ENCODE results near the gene UQCRQ.
"Not testable (repeated sequence)": the region's sequence is repeated elsewhere in the genome, so short reads cannot be mapped to it uniquely, and the experiment has no call there.

The UQCRQ gene

DNA sequence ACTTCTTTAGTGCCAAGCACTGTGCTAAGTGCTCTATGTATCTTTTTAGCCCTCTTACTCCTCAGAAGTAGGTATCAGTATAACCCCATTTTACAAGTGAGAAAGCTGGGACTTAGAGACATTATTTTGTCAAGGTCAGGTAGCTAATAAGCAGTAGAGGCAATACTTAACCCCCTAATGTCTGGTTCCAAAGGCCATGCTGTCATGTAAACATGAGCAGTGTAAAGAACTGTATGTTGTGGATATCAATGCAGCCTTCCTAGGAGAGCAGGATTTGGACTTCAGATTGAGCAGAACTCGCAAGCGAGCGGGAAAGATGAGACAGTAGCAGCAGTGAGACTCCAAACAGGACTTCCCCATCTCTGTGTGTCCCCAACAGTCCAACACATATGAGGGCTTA is 32.4 kb upstream of the UQCRQ start:
- DNase-seq, result no peak

- DNase-seq, result no peak
These were observed 29.6 kb upstream of the UQCRQ start for GRCh38 chr5:132836852-132837251.

DNA sequence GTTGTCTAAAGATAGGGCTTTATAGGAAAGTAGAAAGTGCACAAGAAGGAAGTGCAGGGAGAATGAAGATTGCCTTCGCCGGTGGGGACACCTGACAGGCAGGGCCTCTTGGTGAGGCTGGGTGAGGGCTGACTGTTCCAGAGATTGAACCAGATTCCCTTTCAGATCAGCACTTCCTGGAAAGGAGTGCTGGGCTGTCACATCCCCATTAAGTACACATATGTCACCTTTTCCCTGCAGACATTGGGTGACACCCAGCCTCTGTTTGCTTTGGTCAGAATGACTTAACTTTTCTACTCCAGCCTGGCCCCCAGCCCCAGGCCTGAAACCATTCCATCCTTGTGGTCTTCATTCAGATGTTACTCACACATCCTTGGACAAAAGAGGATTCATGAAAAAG is 28.6 kb upstream of the UQCRQ start:
- no peak for DNase-seq

DNA sequence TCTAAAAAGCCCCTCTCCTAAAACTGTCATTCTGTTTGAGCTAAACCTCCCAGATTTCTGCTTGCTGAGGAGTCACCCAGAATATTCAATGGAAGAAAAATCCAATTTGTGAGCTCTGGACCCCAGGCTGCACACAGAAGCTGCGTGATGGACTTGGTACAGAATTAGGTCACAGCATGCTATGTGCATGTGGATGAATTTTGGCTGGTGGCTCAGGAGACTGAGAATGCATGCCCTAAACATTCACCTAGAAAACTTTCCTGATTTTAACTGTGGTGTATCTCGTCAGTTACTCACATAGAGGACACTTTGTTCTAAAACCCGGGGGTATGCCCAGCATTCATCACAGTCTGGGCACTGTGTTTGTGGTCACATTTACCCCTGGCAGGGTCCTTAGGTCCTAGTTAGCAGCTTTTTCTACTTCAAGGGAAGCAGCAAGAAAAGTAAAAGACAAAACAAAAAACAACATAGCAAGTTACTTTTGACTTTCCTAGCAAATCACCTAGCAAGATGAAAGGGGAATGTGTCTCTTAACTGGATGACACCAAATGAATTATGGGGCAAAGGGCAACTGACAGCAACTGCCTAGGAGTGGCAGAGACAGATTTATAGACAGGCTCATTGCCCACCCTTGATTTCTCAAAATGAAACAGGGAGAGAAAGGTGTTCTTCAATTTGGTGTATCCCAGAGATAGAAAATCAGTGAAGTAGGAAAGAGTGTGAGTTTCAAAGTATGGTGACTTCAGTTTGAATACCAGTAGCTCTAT is 27.7 kb upstream of the UQCRQ start:
- no peak for DNase-seq

DNA sequence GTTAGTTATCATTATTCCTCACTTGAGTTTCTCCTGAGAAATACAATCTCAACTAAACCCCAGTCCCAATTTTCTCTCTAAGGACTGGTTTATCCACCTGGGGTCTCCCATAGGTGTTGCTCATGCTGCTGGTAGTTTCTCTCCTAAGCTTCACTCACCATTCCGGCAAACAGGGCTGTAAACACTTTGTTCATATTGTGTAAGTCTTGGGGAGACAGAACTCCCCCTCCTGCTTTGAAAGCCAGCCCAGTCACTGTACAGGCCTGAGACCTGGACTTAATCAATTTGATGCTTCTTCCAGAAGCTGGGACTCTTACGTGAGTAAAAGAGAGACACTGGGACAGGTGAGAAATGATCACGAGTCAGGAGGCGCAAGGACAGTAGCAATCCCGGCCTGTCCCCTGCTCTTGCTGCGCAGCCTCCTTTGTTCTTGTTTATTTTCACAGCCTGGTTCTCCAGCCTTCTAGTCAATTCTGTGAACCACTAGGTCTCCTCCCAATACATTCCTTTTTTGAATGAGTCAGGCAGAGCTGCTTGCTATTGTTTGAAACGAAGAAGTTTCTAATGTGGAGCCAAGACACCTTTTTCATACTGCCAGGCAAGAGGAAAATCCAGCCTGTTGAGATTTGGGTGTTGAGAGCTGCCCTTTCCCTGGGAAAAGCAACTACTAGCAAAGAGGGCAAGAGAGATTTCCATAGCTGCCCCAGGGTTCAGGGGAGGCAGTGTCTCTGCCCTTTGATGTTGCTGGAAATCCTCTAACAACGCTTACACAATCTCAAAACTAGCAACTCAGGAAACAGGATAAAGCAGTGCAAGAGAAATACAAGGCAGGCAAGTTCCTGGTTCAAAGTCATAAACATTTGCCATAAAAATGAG is 26.8 kb upstream of the UQCRQ start:
- no peak for DNase-seq

DNA sequence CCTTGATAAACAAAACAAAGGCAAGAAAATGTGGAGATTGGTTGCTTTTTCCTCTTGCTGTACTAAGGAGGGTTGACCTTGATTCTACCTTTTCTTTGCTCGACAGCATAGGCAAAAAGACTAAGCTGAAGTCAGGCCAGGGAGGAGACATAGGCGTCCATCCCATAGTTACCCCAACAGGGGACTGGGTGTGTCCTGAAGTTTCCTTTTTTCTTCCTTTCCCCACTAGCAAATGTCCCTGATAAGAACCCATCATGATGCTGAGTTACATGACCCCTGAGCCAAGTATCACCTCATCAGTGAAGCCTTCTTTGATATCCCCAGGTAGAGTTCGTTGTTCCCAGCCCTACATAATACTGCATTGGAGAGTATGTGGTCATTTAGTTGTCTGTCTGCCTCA is 26.1 kb upstream of the UQCRQ start:
- DNase-seq, result no peak

- DNase-seq, result no peak
These were observed 25.5 kb upstream of the UQCRQ start for GRCh38 chr5:132840896-132841295.

GRCh38 chr5:132841305-132841704 is 25.1 kb upstream of the UQCRQ start:
- peak in 1 of 2 donors; percentile 26 for DNase-seq

DNA sequence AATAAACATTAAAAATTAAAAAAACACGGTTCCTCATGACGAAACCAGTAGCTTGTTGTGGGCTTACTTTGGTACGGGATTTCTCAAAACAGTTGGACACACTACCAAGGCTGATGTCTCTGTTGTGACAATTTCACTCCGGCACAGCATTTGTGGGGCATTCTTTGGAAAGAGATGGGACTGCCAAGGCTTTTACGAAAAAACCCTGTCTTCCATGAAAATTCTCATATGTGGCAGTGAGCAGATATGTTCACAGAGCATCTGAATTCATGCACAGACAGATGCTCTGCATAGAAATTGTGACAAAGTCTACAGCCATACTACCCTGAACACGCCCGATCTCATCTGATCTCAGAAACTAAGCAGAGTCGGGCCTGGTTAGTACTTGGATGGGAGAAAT is 18.2 kb upstream of the UQCRQ start:
- no peak for DNase-seq

GRCh38 chr5:132849347-132849746 is 17.1 kb upstream of the UQCRQ start:
- no peak for DNase-seq

- DNase-seq, result no peak
These were observed 16.4 kb upstream of the UQCRQ start for GRCh38 chr5:132850066-132850465.

- DNase-seq, result no peak
These were observed 13.1 kb upstream of the UQCRQ start for GRCh38 chr5:132853323-132853722.

GRCh38 chr5:132853790-132854189 is 12.7 kb upstream of the UQCRQ start:
- no peak for DNase-seq

DNA sequence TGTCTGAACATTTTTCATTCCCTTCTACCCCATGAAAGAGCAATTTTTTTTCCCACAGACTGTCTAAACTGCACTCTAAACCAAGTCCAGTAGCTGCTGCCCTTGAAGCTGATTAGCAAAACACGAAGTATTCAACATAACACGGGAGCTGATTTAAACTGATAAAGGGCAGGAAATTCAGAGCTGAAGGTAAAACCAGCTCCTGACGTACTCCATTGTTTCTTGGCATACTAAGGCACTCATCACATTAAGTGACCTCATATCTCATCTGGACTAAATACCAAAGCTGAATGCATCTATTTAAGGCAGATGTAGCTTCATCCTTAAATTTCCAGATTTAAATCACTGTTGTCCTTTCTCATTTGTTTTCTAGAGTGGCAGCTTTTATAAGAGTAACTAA is 12.1 kb upstream of the UQCRQ start:
- DNase-seq, result no peak

GRCh38 chr5:132854992-132855391 is 11.4 kb upstream of the UQCRQ start:
- not testable (repeated sequence) for DNase-seq

GRCh38 chr5:132856011-132856410 is 10.4 kb upstream of the UQCRQ start:
- DNase-seq, result no peak

GRCh38 chr5:132859889-132860437 is 6.5 kb upstream of the UQCRQ start:
- DNase-seq, result no peak

DNA sequence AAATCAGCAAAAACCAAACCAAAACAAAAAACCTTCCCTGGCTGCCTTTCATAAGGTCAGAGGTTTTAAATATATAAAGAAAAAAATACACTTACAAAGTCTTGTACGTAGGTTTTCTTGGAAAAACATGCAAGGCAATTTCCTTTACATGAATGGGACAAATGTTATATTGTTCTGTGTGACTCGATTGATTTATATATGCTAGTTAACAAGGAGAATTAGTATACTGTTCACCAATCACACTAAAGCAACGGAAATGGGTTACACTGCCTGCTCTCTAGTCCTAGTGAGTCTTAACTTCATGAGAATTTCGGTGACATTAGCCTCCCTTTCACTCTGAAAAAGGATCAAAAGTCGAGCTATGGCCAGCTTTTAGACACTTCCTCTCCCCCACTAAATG is 5.7 kb upstream of the UQCRQ start:
- DNase-seq, result no peak

DNA sequence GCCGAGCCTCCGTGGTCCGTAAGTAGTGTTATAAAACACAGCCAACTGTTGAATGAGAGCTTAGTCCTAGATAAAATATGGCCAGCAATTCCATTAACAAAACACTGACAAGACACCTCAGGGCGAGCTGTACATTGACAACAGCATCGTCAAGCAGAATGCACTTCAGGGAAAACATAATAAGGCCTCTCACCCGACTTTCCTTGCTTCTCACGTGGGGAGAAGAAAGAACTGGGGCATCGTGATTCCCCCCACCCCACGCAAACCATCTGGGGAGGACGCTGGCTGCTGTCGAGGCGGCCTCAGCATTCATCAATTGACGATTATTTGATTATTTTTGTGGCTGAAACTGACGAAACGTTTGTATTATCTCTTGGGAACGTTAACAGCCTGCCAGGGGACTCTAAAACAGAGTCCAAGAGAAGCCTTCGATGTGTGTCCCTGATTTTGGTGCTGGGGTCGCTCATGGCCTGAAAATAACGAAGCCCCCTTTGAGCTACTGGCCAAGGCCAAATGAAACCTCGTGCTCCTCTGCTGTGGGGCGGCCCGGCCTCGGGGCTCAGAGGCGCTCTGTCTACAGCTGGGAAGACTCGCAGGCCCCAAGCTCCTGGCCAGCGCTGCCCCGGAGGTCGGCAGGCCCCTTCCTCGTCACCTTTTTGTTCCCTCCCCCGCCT is 637 bp upstream of the UQCRQ start:
- DNase-seq, result no peak

GRCh38 chr5:132867046-132867451 is 607 bp downstream of the UQCRQ start:
- no peak for DNase-seq

GRCh38 chr5:132868754-132869153 is 2.3 kb downstream of the UQCRQ start:
- DNase-seq, result no peak

DNA sequence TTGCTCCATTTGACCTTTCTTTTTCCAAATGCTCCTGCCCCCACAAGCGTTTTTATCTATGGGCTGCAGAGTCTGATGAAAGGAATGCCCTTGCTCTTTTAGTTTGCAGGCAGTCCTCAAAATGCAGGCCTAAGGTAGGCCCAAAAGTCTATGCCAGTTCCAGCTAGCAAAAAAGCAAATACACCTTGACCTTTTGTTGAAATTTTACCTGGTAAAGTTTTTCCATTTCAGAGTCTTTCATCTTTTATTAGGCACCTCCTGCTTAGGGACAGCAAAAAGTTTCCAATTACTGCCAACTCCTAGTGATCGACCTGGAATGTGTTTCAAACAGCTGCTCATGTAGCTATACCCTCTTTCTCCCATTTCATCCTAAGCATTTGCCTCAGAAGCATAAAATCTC is 4.4 kb downstream of the UQCRQ start:
- no peak for DNase-seq
